Retinal pigment epithelial cell (primary cell): ENCODE measurements around the gene SSTR3.

Source experiments
- DNase-seq: peaks from one replicate; pipeline ENCODE4 v3.0.0-alpha.2; 2010; ENCODE audit warnings: low read depth
- H3K4me3 ChIP-seq: 2 replicates; pipeline ENCODE4 v1.5.1; 2011; ENCODE audit warnings: mild to moderate bottlenecking, low read length, control low read depth, moderate library complexity
- TF ChIP-seq, protein P1 (sequence below): conservative IDR thresholded peaks from 2 replicates; pipeline ENCODE4 v1.5.1; 2011; ENCODE audit warnings: low read depth, low read length, control low read depth, inconsistent platforms

SSTR3 gene

DNA sequence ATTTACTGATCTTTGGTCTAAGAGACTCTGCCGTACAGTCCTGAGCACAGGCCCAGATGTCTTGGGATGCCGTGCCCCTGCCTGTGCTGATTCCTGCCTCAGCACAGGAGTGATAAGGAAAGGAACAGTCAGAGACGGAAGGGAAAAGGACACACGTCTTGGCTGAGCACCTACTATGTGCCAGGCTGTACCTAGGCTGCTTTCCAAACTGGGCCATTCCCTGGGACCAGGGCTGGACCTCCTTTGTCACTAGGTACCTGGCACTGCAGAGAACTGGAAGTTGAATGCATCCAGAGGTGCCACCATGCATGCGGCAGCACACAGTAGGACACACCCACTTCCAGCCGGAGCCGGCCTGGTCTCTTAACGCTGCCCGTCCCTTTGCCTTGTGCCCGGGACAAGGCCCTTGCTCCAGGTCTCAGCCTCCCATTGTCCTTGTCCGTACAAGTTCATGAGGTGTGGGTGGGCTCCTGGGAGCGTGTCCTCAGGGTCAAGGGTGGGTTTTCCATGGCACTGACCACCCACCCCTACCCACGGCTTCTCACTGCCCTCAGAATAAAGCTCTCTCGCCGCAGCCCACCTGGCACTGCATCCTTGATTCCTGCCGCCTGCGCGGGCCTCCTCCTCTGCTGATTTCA lies 1.1 kb upstream of the SSTR3 start:
- no peak for DNase-seq
- TF ChIP-seq, protein P1, sequence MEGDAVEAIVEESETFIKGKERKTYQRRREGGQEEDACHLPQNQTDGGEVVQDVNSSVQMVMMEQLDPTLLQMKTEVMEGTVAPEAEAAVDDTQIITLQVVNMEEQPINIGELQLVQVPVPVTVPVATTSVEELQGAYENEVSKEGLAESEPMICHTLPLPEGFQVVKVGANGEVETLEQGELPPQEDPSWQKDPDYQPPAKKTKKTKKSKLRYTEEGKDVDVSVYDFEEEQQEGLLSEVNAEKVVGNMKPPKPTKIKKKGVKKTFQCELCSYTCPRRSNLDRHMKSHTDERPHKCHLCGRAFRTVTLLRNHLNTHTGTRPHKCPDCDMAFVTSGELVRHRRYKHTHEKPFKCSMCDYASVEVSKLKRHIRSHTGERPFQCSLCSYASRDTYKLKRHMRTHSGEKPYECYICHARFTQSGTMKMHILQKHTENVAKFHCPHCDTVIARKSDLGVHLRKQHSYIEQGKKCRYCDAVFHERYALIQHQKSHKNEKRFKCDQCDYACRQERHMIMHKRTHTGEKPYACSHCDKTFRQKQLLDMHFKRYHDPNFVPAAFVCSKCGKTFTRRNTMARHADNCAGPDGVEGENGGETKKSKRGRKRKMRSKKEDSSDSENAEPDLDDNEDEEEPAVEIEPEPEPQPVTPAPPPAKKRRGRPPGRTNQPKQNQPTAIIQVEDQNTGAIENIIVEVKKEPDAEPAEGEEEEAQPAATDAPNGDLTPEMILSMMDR: no peak
- H3K4me3 ChIP-seq: no peak overlapping the region

DNA sequence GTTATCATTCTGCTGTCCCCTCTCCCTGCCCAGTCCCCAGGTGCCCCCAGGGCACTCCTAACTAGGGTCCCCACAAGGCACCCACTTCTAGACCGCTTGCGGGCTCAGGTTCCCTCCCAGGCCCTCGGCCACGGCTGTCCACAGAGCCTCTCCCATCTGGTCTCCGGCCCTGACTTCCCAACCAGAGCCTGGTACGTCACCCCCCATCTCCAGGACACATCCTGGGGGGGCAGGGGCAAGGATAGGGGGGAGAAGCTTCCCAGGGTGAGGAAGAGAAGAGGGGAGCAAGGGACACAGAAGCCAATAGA lies 457 bp downstream of the SSTR3 start:
- TF ChIP-seq, protein P1: no peak
- no peak overlapping the region for H3K4me3 ChIP-seq
- no peak for DNase-seq

DNA sequence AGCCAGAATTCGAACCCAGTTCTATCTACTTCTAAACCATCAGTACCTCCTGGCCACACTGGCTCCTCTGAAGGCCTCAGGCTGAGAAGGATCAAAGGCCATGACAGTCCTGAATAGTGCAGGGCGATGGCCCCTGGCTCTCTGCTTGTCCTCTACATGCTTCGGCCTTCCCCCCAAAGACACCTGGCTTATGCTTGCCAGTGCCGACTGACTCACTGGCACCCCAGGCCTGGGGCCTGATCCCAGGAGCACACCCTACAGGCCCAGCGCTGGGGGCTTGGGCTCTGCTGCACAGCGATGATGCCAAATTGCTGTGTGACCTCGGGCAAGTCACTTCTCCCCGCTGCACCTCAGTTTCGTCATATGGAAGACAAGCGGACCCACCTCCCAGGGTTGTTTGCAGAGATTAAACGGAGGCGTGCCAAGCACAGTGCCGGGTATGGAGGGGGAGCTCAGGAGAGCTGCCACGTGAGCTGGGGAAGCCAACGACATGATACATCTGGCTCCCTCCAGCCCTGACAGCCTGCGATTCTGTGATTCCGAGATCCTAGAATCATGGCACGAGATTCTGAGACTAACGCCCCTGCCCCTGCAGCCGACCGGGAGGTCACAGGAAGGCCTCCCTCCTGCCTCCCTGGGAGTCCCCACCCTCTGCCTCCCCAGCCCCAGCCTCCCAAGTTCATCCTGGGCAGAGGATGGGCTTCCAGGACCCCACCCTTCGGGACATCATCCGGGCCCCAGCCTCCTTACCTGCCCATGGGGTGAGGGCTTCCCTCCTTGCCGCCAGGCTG lies 1.0 kb downstream of the SSTR3 start:
- no peak for DNase-seq
- no peak overlapping the region for H3K4me3 ChIP-seq
- TF ChIP-seq, protein P1: no peak

DNA sequence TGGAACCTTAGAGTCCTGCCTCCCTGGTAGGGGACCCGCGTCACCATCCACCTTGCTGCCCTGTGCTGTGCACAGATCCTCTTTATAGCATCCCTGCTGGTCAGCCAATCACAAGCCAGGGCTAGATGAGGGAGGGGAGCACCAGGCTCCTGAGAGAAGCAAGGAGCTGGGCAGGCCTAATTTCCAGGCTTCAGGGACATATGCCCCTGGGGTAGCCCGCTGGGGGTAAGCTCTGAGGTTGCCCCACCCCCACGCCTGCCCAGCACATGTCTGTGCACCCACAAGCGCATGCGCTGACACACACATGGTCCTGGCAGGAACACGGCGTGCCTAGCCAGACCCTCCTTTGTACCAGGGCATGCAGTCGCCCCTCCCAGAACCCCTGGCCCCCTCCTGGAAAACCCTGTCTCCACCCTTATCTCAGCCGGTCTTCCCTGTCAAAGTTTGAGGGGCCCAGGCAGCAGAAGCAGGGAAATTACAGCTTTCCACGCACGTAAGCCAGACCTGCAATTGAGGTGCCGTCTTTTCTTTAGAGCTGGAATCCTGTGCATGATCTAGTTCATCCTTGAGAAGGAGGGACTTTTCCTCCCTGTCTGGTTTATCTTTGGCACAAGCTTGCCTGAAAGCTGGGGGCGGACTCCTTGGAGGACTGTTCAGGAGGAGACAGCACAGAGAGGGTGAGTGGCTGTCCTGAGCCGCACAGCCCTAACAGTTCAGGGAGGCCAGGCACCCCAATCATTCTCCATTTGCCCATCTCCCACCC lies 2.1 kb downstream of the SSTR3 start:
- no peak for DNase-seq
- TF ChIP-seq, protein P1: no peak
- H3K4me3 ChIP-seq: no peak overlapping the region

DNA sequence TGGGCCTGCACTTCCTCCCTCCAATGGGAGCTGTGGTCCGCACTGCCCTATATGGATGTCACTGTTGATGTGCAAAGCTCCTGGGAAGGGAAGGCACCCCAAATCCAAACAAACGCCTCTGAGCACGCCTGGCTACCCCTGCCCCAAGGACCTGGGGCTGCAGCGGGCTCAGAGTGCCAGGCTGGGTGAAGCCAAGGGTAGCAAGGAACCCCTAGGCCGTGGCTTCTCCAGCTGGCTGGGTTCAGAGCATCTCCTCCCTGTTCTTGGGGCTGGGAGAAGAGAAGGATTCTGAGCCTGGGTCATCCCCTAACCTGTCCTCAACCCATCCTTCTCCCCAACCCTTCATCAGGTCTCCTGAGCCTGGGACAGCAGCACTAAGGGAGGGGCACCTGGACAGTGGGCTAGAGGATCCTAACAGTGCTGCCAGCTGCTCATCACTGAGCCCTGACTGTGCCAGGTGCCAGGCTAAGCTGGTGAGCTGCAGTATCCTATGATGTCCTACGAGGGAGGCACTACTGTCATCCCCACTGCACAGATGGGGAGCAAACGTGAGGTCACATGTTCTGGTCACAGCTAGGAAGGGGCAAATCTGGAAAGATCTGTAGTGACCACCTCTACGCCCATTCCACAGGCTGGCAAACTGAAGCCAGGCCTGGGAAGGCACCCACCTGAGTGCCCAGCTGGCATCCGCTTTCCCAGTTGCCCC lies 3.0 kb downstream of the SSTR3 start:
- DNase-seq: no peak
- TF ChIP-seq, protein P1: no peak
- no peak overlapping the region for H3K4me3 ChIP-seq

DNA sequence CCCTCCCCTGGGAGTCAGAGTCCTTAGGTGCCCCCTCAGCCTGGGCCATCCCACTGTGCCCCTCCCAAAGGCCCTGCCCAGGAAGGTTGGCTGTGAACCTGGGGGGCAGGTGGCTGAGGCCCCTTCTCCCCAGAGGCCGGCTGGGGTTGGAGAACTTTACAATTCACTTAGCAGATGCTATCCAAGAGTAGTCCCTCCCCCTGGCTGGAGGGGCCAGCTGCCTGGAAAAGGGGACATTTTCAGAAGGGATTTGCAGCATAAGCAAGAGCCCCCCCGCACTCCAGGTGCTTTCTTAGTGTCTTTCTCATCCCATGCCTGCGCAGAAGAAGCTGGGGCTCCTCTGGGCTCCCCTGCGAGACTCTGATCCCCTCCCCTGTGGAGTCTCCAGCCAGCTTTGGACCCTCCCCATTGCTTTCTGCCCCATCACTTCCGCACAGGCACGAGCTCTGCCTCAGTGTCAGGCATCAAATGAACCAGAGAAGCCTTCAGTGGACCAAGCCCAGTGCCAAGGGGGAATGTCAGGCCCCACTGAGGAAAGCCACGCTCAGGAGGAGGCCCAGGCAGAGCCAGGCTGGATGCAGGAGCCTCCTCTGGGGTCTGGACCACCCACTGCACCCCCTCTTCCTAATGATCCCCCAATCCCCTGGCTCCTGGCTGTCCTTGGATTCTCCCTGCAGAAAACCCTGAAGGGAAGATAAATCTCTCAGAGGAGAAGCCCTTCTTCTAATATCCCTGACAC lies 3.7 kb downstream of the SSTR3 start:
- TF ChIP-seq, protein P1: no peak

More for the DNA sequence above, 3.7 kb downstream of the SSTR3 start:
- no peak overlapping the region for H3K4me3 ChIP-seq
- DNase-seq: no peak
